Smooth muscle cell (in vitro differentiated cells): ENCODE results near the gene OTOP2. TPM values are rescaled to one million over a fixed set of nuclear protein-coding genes. Genes with fewer than 3 reads are reported as not detected.

Experiments
- DNase-seq: peaks from one replicate; lab custom pipeline; 2025; ENCODE audit not compliant: unreplicated experiment; lab: John Stamatoyannopoulos, UW
- H2AFZ ChIP-seq: fragments of 200-600 bp; sonication (generic); 2 replicates; pipeline ENCODE4 v1.6.0; 2016; ENCODE audit warnings: antibody characterized with exemption, low read depth, mild to moderate bottlenecking
- H3F3A ChIP-seq: fragments of 200-600 bp; sonication (generic); 2 replicates; pipeline ENCODE4 v1.6.0; 2017; ENCODE audit warnings: antibody characterized with exemption, low read depth
- H3K27ac ChIP-seq: fragments of 200-600 bp; sonication (generic); 2 replicates; pipeline ENCODE4 v1.5.1; 2016; ENCODE audit warnings: low read depth, mild to moderate bottlenecking
- H3K27me3 ChIP-seq: fragments of 200-600 bp; sonication (generic); 2 replicates; pipeline ENCODE4 v1.6.1; 2016; ENCODE audit warnings: low read depth, mild to moderate bottlenecking
- H3K36me3 ChIP-seq: fragments of 200-600 bp; sonication (generic); 2 replicates; pipeline ENCODE4 v1.5.1; 2016; ENCODE audit warnings: low read depth
- H3K4me1 ChIP-seq: fragments of 200-600 bp; sonication (generic); 2 replicates; pipeline ENCODE4 v1.5.1; 2016; ENCODE audit warnings: low read depth
- H3K4me2 ChIP-seq: fragments of 200-600 bp; sonication (generic); 2 replicates; pipeline ENCODE4 v1.6.0; 2016; ENCODE audit warnings: mild to moderate bottlenecking
- H3K4me3 ChIP-seq: fragments of 200-600 bp; sonication (generic); 2 replicates; pipeline ENCODE4 v1.5.1; 2016; ENCODE audit warnings: mild to moderate bottlenecking
- H3K79me2 ChIP-seq: fragments of 200-600 bp; sonication (generic); 2 replicates; pipeline ENCODE4 v1.6.0; 2016; ENCODE audit warnings: low read depth, mild to moderate bottlenecking
- H3K9ac ChIP-seq: fragments of 200-600 bp; sonication (generic); 2 replicates; pipeline ENCODE4 v1.6.0; 2016; ENCODE audit warnings: low read depth
- H3K9me3 ChIP-seq: fragments of 200-600 bp; sonication (generic); replicated peaks from 2 replicates; pipeline ENCODE4 v1.5.1; 2016; ENCODE audit warnings: low read depth
- H4K20me1 ChIP-seq: fragments of 200-600 bp; sonication (generic); 2 replicates; pipeline ENCODE4 v1.6.0; 2016; ENCODE audit warnings: low read depth
- WGBS: methylation state at CpG from one replicate; pipeline ENCODE4 v1.1.7; 2016; ENCODE audit warnings: low lambda C conversion rate; 5-methylcytosine and 5-hydroxymethylcytosine counted together
- polyA plus RNA-seq: library from polyadenylated mRNA; unstranded; fragments of >200 nt; fragmentation: Nextera tagmentation; extraction: Ambion mirVana; gene quantifications from 2 replicates; pipeline ENCODE4 v1.2.1, GENCODE V29; 2016
- total RNA-seq: library from RNA; depleted of rRNA; stranded (reverse); fragments of >200 nt; gene quantifications from 2 replicates; pipeline ENCODE4 v1.2.3, GENCODE V29; 2014
- TF ChIP-seq, protein P1 (sequence below): fragments of 200-600 bp; sonication (generic); IDR thresholded peaks from 2 replicates; pipeline ENCODE4 v1.5.1; 2017; ENCODE audit warnings: borderline replicate concordance, mild to moderate bottlenecking, antibody characterized with exemption; ENCODE audit not compliant: insufficient read depth, poor library complexity, severe bottlenecking

OTOP2 gene
- total and polyA plus RNA-seq, 2 experiments from 2014 or later = not detected

DNA sequence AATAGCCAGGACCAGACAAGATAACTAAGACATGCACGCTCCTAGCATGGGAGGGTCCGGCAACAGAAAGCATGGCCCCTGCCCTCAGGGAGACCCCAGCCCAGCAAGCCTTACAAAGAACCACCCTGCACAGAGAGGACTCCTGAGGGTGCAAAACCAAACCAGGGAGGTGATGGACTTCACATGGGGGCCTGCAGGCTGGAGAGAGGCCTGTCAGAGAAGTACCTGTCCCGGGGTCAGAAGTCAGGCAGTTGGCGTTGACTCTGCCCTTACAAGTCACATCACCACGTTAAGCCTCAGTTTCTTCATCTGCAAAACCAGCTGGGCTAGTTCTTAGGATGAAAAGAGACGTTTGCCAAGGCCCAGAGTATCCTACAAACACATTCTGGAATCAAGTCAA, 4.7 kb downstream of the OTOP2 start:
- Histone ChIP-seq H2AFZ (no peak overlapping the region), H3K9me3 (no peaks in the 10 kb centered on the region), H3F3A (no peaks in the 10 kb centered on the region), H3K9ac (no peak overlapping the region), H3K36me3 (no peaks in the 10 kb centered on the region), H3K4me3 (no peak overlapping the region), H3K4me1 (peaks cover 4% of the 10 kb centered on the region), H4K20me1 (no peaks in the 10 kb centered on the region), H3K27ac (no peak overlapping the region), H3K27me3 (peaks cover 63% of the 10 kb centered on the region), H3K4me2 (no peak overlapping the region), H3K79me2 (no peaks in the 10 kb centered on the region)
- TF ChIP-seq, protein P1, sequence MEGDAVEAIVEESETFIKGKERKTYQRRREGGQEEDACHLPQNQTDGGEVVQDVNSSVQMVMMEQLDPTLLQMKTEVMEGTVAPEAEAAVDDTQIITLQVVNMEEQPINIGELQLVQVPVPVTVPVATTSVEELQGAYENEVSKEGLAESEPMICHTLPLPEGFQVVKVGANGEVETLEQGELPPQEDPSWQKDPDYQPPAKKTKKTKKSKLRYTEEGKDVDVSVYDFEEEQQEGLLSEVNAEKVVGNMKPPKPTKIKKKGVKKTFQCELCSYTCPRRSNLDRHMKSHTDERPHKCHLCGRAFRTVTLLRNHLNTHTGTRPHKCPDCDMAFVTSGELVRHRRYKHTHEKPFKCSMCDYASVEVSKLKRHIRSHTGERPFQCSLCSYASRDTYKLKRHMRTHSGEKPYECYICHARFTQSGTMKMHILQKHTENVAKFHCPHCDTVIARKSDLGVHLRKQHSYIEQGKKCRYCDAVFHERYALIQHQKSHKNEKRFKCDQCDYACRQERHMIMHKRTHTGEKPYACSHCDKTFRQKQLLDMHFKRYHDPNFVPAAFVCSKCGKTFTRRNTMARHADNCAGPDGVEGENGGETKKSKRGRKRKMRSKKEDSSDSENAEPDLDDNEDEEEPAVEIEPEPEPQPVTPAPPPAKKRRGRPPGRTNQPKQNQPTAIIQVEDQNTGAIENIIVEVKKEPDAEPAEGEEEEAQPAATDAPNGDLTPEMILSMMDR = no peak
- WGBS = 79% methylated on average over 6 of the region's 6 CpGs
- no peak for DNase-seq

DNA sequence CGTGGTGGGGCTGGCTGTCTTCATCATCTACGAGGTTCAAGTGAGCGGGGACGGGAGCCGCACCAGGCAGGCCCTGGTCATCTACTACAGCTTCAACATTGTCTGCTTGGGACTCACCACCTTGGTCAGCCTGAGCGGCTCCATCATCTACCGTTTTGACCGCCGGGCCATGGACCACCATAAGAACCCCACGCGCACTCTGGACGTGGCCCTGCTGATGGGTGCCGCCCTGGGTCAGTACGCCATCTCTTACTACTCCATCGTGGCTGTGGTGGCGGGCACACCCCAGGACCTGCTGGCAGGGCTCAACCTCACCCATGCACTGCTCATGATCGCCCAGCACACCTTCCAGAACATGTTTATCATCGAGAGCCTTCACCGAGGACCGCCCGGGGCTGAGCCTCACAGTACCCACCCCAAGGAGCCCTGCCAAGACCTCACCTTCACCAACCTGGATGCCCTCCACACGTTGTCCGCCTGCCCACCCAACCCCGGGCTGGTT, 6.5 kb downstream of the OTOP2 start:
- Histone ChIP-seq H2AFZ (no peak overlapping the region), H3K4me1 (no peaks in the 10 kb centered on the region), H3K4me3 (no peak overlapping the region), H3K79me2 (no peaks in the 10 kb centered on the region), H3K27me3 (peaks cover 63% of the 10 kb centered on the region), H3K27ac (no peak overlapping the region), H3F3A (no peaks in the 10 kb centered on the region), H3K4me2 (no peak overlapping the region), H4K20me1 (no peaks in the 10 kb centered on the region), H3K36me3 (no peaks in the 10 kb centered on the region), H3K9ac (no peak overlapping the region), H3K9me3 (no peaks in the 10 kb centered on the region)
- no peak for DNase-seq
- WGBS = 93% methylated on average over 24 of the region's 24 CpGs
- TF ChIP-seq, protein P1 = no peak

DNA sequence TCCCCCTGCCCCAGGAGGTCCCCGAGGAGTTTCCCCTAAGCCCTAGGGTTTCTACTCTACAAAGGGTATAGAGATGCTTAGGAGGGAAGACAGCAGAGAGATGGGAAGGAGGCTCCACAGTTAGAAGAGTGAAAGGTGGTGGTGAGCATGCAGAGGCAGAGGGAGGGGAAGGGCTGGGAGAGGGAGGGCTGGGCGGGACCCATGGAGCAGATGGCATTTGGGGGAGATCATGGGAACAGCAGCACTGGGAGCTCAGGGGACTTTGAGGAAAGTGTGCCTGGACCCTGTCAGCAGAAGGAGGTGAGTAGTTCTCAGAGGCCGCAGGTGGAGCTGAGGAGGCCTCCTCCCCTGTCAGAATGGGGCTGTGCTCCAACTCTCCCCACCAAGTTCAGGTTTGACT, 11.0 kb downstream of the OTOP2 start:
- Histone ChIP-seq H4K20me1 (no peaks in the 10 kb centered on the region), H3K4me2 (no peak overlapping the region), H3K27ac (no peak overlapping the region), H2AFZ (no peak overlapping the region), H3K79me2 (no peaks in the 10 kb centered on the region), H3K9ac (no peak overlapping the region), H3K9me3 (no peaks in the 10 kb centered on the region), H3K4me3 (no peak overlapping the region), H3F3A (no peaks in the 10 kb centered on the region), H3K27me3 (peaks cover 75% of the 10 kb centered on the region), H3K36me3 (no peaks in the 10 kb centered on the region), H3K4me1 (no peaks in the 10 kb centered on the region)
- TF ChIP-seq, protein P1 = no peak
- 76% methylated on average over 2 of the region's 3 CpGs for WGBS
- no peak for DNase-seq

DNA sequence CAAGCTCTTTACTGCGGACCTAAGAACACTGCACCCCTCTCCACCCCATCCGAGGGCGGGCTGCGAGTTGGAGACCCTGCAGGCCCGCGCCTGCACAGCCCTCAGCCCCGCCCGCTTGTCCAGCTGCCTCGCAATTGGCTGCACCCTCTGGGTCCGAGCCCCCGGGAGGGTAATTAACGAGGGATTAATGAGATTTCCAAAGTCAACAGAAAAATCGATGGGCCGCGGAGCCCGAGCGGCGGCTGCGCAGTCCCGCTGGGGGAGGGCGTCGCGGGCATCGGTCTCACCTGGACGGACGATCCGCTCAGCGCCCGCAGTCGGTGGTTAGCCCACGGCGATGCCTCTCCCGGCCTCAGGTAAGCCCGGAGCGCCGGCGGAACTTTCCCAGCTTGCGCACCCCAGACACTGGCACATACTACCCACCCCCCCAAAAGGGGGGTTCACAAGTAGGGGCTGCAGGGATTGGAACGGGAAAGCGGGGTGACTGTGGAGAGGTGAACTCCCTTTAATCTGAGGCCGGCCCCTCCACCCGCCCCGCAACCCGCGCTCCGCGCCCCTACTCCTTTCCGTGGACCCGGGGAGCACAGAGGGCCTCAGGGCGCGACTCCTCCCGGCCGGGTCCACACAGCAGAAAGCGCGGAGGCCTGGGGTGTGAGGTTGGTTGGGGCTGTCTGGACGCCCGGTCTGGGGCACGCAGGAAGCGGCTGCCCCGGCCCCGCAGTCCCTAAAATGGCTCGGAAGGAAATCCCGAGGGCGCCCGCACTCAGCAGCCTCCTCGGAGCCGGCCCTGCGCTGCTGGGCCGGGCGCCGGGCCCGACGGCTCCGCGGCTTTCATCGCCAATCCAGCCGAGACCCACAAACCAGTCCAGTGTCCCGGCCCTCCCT, 11.8 kb downstream of the OTOP2 start, which contains the start of gene OTOP3:
TSS of gene OTOP3 (plus strand) at position 314 of the 885 bp plus-strand sequence. CDS start at position 338, 24 bp downstream.
- Histone ChIP-seq H3K27me3 (peaks cover 83% of the 10 kb centered on the region), H3K27ac (no peak within 1 kb of the TSS), H2AFZ (no peak within 1 kb of the TSS), H3K9me3 (no peaks in the 10 kb centered on the region), H3K9ac (no peak within 1 kb of the TSS), H3K4me3 (no peak within 1 kb of the TSS), H3K4me2 (no peak within 1 kb of the TSS), H3K4me1 (no peaks in the 10 kb centered on the region), H3K79me2 (no peaks in the 10 kb centered on the region), H3F3A (no peaks in the 10 kb centered on the region), H4K20me1 (no peaks in the 10 kb centered on the region), H3K36me3 (no peaks in the 10 kb centered on the region)
- TF ChIP-seq, protein P1 = no peak
- 14% methylated on average over 72 of the region's 78 CpGs for WGBS
- DNase-seq = no peak
